ENCODE data around the gene IER2.
"Not testable (repeated sequence)": the region's sequence is repeated elsewhere in the genome, so short reads cannot be mapped to it uniquely, and the experiment has no call there.

IER2 gene

GRCh38 chr19:13169769-13170168, 19.6 kb downstream of the IER2 start:
- H3K4me3 ChIP-seq (ENCODE audit: control insufficient read depth, low read depth, low read length), result no peak overlapping the region
- DNase-seq (ENCODE audit: low read depth), result peak; percentile 80
- TF ChIP-seq CTCF (conservative IDR thresholded peaks at IDR 0.05; ENCODE audit: control insufficient read depth, insufficient read depth, low read depth, low read length), result no peak

GRCh38 chr19:13171146-13171545, 20.9 kb downstream of the IER2 start:
- DNase-seq (ENCODE audit: low read depth), result no peak
- TF ChIP-seq CTCF (conservative IDR thresholded peaks at IDR 0.05; ENCODE audit: control insufficient read depth, insufficient read depth, low read depth, low read length), result no peak
- no peak overlapping the region for H3K4me3 ChIP-seq (ENCODE audit: control insufficient read depth, low read depth, low read length)

- TF ChIP-seq CTCF (conservative IDR thresholded peaks at IDR 0.05; ENCODE audit: control insufficient read depth, insufficient read depth, low read depth, low read length), result no peak
- no peak overlapping the region for H3K4me3 ChIP-seq (ENCODE audit: control insufficient read depth, low read depth, low read length)
- DNase-seq (ENCODE audit: low read depth), result peak; percentile 81
These were observed 22.3 kb downstream of the IER2 start for GRCh38 chr19:13172346-13173138.

- no peak for DNase-seq (ENCODE audit: low read depth)
- H3K4me3 ChIP-seq (ENCODE audit: control insufficient read depth, low read depth, low read length), result no peak overlapping the region
- no peak for TF ChIP-seq CTCF (conservative IDR thresholded peaks at IDR 0.05; ENCODE audit: control insufficient read depth, insufficient read depth, low read depth, low read length)
These were observed 23.0 kb downstream of the IER2 start for GRCh38 chr19:13173139-13173737.

- H3K4me3 ChIP-seq (ENCODE audit: control insufficient read depth, low read depth, low read length), result no peak overlapping the region
- no peak for TF ChIP-seq CTCF (conservative IDR thresholded peaks at IDR 0.05; ENCODE audit: control insufficient read depth, insufficient read depth, low read depth, low read length)
- no peak for DNase-seq (ENCODE audit: low read depth)
These were observed 26.1 kb downstream of the IER2 start for GRCh38 chr19:13176345-13176744.

GRCh38 chr19:13177584-13177983, 27.4 kb downstream of the IER2 start:
- DNase-seq (ENCODE audit: low read depth); H3K4me3 ChIP-seq (ENCODE audit: control insufficient read depth, low read depth, low read length): not testable (repeated sequence)

- DNase-seq (ENCODE audit: low read depth); H3K4me3 ChIP-seq (ENCODE audit: control insufficient read depth, low read depth, low read length): not testable (repeated sequence)
These were observed 28.1 kb downstream of the IER2 start for GRCh38 chr19:13178291-13178690.

All from fibroblast of mammary gland (primary cell).